RWPE1 (cell line): ENCODE data around the gene FAH.

Experiments
- CTCF ChIA-PET: fragments of 350-600 bp; sonication (Branson Sonifier 250); formaldehyde crosslinking; extraction: SDS; loops from one replicate; lab custom pipeline; 2021; lab: Yijun Ruan, JAX
- POLR2A ChIA-PET: fragments of 400-600 bp; formaldehyde crosslinking; extraction: SDS; loops from one replicate; lab custom pipeline; 2020; ENCODE audit warnings: antibody characterized with exemption; ENCODE audit not compliant: low non-redundant PET; lab: Yijun Ruan, JAX
- DNase-seq: peaks from one replicate; pipeline ENCODE4 v3.0.0; 2012; ENCODE audit warnings: low spot score
- H3K27ac ChIP-seq: fragments of 450-650 bp; 2 replicates; pipeline ENCODE4 v1.5.1; 2017
- TF ChIP-seq, protein P1 (sequence below): fragments of 450-650 bp; conservative IDR thresholded peaks from 2 replicates; pipeline ENCODE4 v1.5.1; 2017; ENCODE audit warnings: low read depth, mild to moderate bottlenecking

The FAH gene

GRCh38 chr15:80210611-80211573 is 58.1 kb downstream of the FAH start:
- TF ChIP-seq, protein P1, sequence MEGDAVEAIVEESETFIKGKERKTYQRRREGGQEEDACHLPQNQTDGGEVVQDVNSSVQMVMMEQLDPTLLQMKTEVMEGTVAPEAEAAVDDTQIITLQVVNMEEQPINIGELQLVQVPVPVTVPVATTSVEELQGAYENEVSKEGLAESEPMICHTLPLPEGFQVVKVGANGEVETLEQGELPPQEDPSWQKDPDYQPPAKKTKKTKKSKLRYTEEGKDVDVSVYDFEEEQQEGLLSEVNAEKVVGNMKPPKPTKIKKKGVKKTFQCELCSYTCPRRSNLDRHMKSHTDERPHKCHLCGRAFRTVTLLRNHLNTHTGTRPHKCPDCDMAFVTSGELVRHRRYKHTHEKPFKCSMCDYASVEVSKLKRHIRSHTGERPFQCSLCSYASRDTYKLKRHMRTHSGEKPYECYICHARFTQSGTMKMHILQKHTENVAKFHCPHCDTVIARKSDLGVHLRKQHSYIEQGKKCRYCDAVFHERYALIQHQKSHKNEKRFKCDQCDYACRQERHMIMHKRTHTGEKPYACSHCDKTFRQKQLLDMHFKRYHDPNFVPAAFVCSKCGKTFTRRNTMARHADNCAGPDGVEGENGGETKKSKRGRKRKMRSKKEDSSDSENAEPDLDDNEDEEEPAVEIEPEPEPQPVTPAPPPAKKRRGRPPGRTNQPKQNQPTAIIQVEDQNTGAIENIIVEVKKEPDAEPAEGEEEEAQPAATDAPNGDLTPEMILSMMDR = no peak
- ChIA-PET CTCF (no interaction called here), POLR2A (interaction anchor here (0.6 kb wide), 2 partner anchors 11 to 126 kb away, joined by 3 read pairs; no protein-coding TSS in a partner anchor)
- no peak for DNase-seq
- no peak overlapping the region for H3K27ac ChIP-seq

- TF ChIP-seq, protein P1 = no peak
- POLR2A ChIA-PET = no interaction called here
- CTCF ChIA-PET = no interaction called here
- DNase-seq = peak; percentile 63
- H3K27ac ChIP-seq = no peak overlapping the region
These were observed 59.2 kb downstream of the FAH start for GRCh38 chr15:80211976-80212375.

- no peak for DNase-seq
- CTCF ChIA-PET = interaction anchor here (0.5 to 0.6 kb wide), 3 partner anchors 27 to 96 kb away, joined by 3 to 7 read pairs (median 3); no protein-coding TSS in a partner anchor
- POLR2A ChIA-PET = no interaction called here
- TF ChIP-seq, protein P1 = no peak
- H3K27ac ChIP-seq = no peak overlapping the region
These were observed 62.1 kb downstream of the FAH start for GRCh38 chr15:80214910-80215309.

GRCh38 chr15:80216141-80216540 is 63.3 kb downstream of the FAH start:
- TF ChIP-seq, protein P1 = no peak
- ChIA-PET POLR2A (no interaction called here), CTCF (no interaction called here)
- H3K27ac ChIP-seq = no peak overlapping the region
- DNase-seq = no peak

GRCh38 chr15:80216911-80217310 is 64.1 kb downstream of the FAH start:
- ChIA-PET POLR2A (no interaction called here), CTCF (no interaction called here)
- TF ChIP-seq, protein P1 = no peak
- no peak overlapping the region for H3K27ac ChIP-seq
- no peak for DNase-seq

- no peak for DNase-seq
- no peak overlapping the region for H3K27ac ChIP-seq
- ChIA-PET POLR2A (no interaction called here), CTCF (no interaction called here)
- TF ChIP-seq, protein P1 = no peak
These were observed 64.6 kb downstream of the FAH start for GRCh38 chr15:80217327-80217900.
